GM08714 (cell line): ENCODE measurements around the gene ZBTB8A.
"Not testable (repeated sequence)": the region's sequence is repeated elsewhere in the genome, so short reads cannot be mapped to it uniquely, and the experiment has no call there.

Source experiments
- H3K4me3 ChIP-seq: fragments of 200-500 bp; sonication (Bioruptor generic); 2 replicates; pipeline ENCODE4 v1.5.1; 2014; ENCODE audit warnings: mild to moderate bottlenecking, low read length, inconsistent platforms
- ZNF274 ChIP-seq: IDR thresholded peaks from 2 replicates; pipeline ENCODE4 v1.6.1; 2012; ENCODE audit warnings: mild to moderate bottlenecking, low read depth, low read length

The ZBTB8A gene

GRCh38 chr1:32622806-32623681, 83.8 kb downstream of the ZBTB8A start:
- no peak for TF ChIP-seq ZNF274

GRCh38 chr1:32623775-32624174, 84.5 kb downstream of the ZBTB8A start:
- no peak overlapping the region; the same call in 1 of the 2 replicates for H3K4me3 ChIP-seq
- TF ChIP-seq ZNF274 = no peak

More at GRCh38 chr1:32622806-32623681, 83.8 kb downstream of the ZBTB8A start:
- no peak overlapping the region for H3K4me3 ChIP-seq

- H3K4me3 ChIP-seq = no peak overlapping the region
Measured at GRCh38 chr1:32626176-32626575, 86.9 kb downstream of the ZBTB8A start.

GRCh38 chr1:32627596-32628162, 88.5 kb downstream of the ZBTB8A start:
- no peak overlapping the region; the same call in 1 of the 2 replicates for H3K4me3 ChIP-seq
- TF ChIP-seq ZNF274 = no peak

More at GRCh38 chr1:32626176-32626575, 86.9 kb downstream of the ZBTB8A start:
- no peak for TF ChIP-seq ZNF274

GRCh38 chr1:32630173-32630572, 90.9 kb downstream of the ZBTB8A start:
- not testable (repeated sequence) for H3K4me3 ChIP-seq

- H3K4me3 ChIP-seq = no peak overlapping the region
- TF ChIP-seq ZNF274 = no peak
Measured at GRCh38 chr1:32632829-32633228, 93.6 kb downstream of the ZBTB8A start.

- no peak for TF ChIP-seq ZNF274
- H3K4me3 ChIP-seq = no peak overlapping the region
Measured at GRCh38 chr1:32635508-32636277, 96.5 kb downstream of the ZBTB8A start.

- no peak overlapping the region for H3K4me3 ChIP-seq
- TF ChIP-seq ZNF274 = no peak
Measured at GRCh38 chr1:32636914-32637645, 97.9 kb downstream of the ZBTB8A start.

GRCh38 chr1:32639489-32640075, 100.4 kb downstream of the ZBTB8A start:
- no peak overlapping the region for H3K4me3 ChIP-seq
- no peak for TF ChIP-seq ZNF274

- not testable (repeated sequence) for H3K4me3 ChIP-seq
Measured at GRCh38 chr1:32642292-32642827, 103.1 kb downstream of the ZBTB8A start.

GRCh38 chr1:32644426-32644825, 105.2 kb downstream of the ZBTB8A start:
- no peak for TF ChIP-seq ZNF274

GRCh38 chr1:32647308-32648134, 108.3 kb downstream of the ZBTB8A start:
- no peak for TF ChIP-seq ZNF274
- H3K4me3 ChIP-seq = no peak overlapping the region

More at GRCh38 chr1:32644426-32644825, 105.2 kb downstream of the ZBTB8A start:
- no peak overlapping the region for H3K4me3 ChIP-seq

GRCh38 chr1:32650248-32650751, 111.1 kb downstream of the ZBTB8A start, which contains the start of gene ZBTB8OS:
TSS of gene ZBTB8OS (minus strand) at chr1:32650550. CDS start at chr1:32650529, 21 bp downstream.
- peak within 1 kb of the TSS; percentile 86 for H3K4me3 ChIP-seq
- no peak for TF ChIP-seq ZNF274
